ENCODE measurements around the gene NOS3. TPM values are rescaled to one million over a fixed set of nuclear protein-coding genes. Genes with fewer than 3 reads are reported as not detected.

The NOS3 gene
- total and polyA plus RNA-seq, 9 of the 15 experiments (the other 6 are each of a cell fraction or from before 2014, with no cell fraction given) = 1.1 to 121 (median 23.6) TPM

DNA sequence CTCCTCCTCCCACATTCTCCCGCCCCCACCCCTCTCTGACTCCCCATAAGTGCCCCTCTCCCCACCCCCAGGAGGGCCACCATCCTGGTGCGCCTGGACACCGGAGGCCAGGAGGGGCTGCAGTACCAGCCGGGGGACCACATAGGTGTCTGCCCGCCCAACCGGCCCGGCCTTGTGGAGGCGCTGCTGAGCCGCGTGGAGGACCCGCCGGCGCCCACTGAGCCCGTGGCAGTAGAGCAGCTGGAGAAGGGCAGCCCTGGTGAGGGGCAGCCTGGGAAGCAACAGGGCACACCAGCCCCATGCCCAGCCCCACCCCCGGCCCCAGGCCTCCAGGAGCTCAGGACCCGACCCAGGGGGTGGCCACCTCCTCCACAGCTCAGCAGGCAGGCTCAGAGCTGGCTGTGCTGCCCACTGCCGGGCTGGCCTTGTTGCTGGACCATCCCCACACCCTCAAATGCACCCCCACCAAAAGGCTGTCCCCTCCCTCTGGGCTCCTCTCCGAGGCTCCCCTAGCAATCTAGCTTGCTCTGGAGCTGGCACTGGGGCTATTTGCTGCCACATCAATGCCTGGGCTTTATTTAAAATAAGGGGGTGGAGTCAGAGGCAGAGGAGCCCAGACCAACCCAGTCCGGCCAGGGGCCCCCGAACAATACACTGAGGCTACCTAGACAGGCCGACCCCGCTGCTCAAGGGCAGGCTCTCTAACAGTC is 18.7 kb downstream of the NOS3 start (continued):
- TF ChIP-seq, protein P1, sequence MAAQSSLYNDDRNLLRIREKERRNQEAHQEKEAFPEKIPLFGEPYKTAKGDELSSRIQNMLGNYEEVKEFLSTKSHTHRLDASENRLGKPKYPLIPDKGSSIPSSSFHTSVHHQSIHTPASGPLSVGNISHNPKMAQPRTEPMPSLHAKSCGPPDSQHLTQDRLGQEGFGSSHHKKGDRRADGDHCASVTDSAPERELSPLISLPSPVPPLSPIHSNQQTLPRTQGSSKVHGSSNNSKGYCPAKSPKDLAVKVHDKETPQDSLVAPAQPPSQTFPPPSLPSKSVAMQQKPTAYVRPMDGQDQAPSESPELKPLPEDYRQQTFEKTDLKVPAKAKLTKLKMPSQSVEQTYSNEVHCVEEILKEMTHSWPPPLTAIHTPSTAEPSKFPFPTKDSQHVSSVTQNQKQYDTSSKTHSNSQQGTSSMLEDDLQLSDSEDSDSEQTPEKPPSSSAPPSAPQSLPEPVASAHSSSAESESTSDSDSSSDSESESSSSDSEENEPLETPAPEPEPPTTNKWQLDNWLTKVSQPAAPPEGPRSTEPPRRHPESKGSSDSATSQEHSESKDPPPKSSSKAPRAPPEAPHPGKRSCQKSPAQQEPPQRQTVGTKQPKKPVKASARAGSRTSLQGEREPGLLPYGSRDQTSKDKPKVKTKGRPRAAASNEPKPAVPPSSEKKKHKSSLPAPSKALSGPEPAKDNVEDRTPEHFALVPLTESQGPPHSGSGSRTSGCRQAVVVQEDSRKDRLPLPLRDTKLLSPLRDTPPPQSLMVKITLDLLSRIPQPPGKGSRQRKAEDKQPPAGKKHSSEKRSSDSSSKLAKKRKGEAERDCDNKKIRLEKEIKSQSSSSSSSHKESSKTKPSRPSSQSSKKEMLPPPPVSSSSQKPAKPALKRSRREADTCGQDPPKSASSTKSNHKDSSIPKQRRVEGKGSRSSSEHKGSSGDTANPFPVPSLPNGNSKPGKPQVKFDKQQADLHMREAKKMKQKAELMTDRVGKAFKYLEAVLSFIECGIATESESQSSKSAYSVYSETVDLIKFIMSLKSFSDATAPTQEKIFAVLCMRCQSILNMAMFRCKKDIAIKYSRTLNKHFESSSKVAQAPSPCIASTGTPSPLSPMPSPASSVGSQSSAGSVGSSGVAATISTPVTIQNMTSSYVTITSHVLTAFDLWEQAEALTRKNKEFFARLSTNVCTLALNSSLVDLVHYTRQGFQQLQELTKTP (IDR thresholded peaks at IDR 0.05; ENCODE audit: low read depth in 1 of 2, partially characterized antibody in 2 of 2) = no peak
- TF ChIP-seq HDAC3 (IDR thresholded peaks at IDR 0.05; ENCODE audit: borderline replicate concordance, partially characterized antibody) (no peak), ZFP30 (CRISPR knock-in tag; IDR thresholded peaks at IDR 0.05; ENCODE audit: borderline replicate concordance) (no peak), ARNT (IDR thresholded peaks at IDR 0.05) (no peak), HDAC2 (IDR thresholded peaks at IDR 0.05) (no peak; the same call in 1 of the 2 replicates), XRCC4 (IDR thresholded peaks at IDR 0.05; ENCODE audit: extremely low read depth, insufficient read depth, insufficient read length) (no peak), MYNN (IDR thresholded peaks at IDR 0.05) (peak; percentile 79), MYNN (CRISPR knock-in tag; IDR thresholded peaks at IDR 0.05) (no peak), KLF1 (tag; IDR thresholded peaks at IDR 0.05) (no peak), SREBF1 (IDR thresholded peaks at IDR 0.05; ENCODE audit: borderline replicate concordance, low read depth, low read length) (no peak), TEAD1 (CRISPR knock-in tag; IDR thresholded peaks at IDR 0.05) (no peak), ZNF778 (CRISPR knock-in tag; IDR thresholded peaks at IDR 0.05) (no peak), TCF3 (CRISPR knock-in tag; IDR thresholded peaks at IDR 0.05) (no peak), ZNF444 (CRISPR knock-in tag; IDR thresholded peaks at IDR 0.05) (no peak)
- TF ChIP-seq, protein P2, sequence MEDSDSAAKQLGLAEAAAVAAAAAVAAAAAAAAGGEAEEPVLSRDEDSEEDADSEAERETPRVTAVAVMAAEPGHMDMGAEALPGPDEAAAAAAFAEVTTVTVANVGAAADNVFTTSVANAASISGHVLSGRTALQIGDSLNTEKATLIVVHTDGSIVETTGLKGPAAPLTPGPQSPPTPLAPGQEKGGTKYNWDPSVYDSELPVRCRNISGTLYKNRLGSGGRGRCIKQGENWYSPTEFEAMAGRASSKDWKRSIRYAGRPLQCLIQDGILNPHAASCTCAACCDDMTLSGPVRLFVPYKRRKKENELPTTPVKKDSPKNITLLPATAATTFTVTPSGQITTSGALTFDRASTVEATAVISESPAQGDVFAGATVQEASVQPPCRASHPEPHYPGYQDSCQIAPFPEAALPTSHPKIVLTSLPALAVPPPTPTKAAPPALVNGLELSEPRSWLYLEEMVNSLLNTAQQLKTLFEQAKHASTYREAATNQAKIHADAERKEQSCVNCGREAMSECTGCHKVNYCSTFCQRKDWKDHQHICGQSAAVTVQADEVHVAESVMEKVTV (CRISPR knock-in tag; IDR thresholded peaks at IDR 0.05) = peak; percentile 7; the same call in 1 of the 2 replicates
- TF ChIP-seq, protein P3, sequence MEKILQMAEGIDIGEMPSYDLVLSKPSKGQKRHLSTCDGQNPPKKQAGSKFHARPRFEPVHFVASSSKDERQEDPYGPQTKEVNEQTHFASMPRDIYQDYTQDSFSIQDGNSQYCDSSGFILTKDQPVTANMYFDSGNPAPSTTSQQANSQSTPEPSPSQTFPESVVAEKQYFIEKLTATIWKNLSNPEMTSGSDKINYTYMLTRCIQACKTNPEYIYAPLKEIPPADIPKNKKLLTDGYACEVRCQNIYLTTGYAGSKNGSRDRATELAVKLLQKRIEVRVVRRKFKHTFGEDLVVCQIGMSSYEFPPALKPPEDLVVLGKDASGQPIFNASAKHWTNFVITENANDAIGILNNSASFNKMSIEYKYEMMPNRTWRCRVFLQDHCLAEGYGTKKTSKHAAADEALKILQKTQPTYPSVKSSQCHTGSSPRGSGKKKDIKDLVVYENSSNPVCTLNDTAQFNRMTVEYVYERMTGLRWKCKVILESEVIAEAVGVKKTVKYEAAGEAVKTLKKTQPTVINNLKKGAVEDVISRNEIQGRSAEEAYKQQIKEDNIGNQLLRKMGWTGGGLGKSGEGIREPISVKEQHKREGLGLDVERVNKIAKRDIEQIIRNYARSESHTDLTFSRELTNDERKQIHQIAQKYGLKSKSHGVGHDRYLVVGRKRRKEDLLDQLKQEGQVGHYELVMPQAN (IDR thresholded peaks at IDR 0.05; ENCODE audit: borderline replicate concordance) = no peak
- TF ChIP-seq, protein P4, sequence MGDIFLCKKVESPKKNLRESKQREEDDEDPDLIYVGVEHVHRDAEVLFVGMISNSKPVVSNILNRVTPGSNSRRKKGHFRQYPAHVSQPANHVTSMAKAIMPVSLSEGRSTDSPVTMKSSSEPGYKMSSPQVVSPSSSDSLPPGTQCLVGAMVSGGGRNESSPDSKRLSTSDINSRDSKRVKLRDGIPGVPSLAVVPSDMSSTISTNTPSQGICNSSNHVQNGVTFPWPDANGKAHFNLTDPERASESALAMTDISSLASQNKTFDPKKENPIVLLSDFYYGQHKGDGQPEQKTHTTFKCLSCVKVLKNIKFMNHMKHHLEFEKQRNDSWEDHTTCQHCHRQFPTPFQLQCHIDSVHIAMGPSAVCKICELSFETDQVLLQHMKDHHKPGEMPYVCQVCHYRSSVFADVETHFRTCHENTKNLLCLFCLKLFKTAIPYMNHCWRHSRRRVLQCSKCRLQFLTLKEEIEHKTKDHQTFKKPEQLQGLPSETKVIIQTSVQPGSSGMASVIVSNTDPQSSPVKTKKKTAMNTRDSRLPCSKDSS (IDR thresholded peaks at IDR 0.05; ENCODE audit: low read depth, partially characterized antibody) = no peak
- TF ChIP-seq, protein P5, sequence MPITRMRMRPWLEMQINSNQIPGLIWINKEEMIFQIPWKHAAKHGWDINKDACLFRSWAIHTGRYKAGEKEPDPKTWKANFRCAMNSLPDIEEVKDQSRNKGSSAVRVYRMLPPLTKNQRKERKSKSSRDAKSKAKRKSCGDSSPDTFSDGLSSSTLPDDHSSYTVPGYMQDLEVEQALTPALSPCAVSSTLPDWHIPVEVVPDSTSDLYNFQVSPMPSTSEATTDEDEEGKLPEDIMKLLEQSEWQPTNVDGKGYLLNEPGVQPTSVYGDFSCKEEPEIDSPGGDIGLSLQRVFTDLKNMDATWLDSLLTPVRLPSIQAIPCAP (CRISPR knock-in tag; IDR thresholded peaks at IDR 0.05; ENCODE audit: borderline replicate concordance) = no peak

Measured in K562 (cell line).